BJ (cell line): Measurements from ENCODE around the gene FOXI1. TPM values are rescaled to one million over a fixed set of nuclear protein-coding genes. Genes with fewer than 3 reads are reported as not detected.

Experiments
- CTCF ChIA-PET: fragments of 350-600 bp; formaldehyde crosslinking; extraction: SDS; loops from one replicate; lab custom pipeline; 2021; ENCODE audit warnings: antibody characterized with exemption, inconsistent platforms; lab: Yijun Ruan, JAX
- POLR2A ChIA-PET: fragments of 300-600 bp; sonication (Branson Sonifier 250); formaldehyde crosslinking; extraction: SDS; loops from one replicate; lab custom pipeline; 2021; ENCODE audit warnings: antibody characterized with exemption; lab: Charles Lee
- DNase-seq: peaks from one replicate; pipeline ENCODE4 v3.0.0-alpha.2; 2011; ENCODE audit warnings: low read depth
- H3K27me3 ChIP-seq: 2 replicates; pipeline ENCODE4 v1.6.0; 2011; ENCODE audit warnings: low read length; ENCODE audit not compliant: control insufficient read depth, insufficient read depth
- H3K36me3 ChIP-seq: 2 replicates; pipeline ENCODE4 v1.5.1; 2011; ENCODE audit warnings: low read length; ENCODE audit not compliant: control insufficient read depth, insufficient read depth
- H3K4me3 ChIP-seq: 2 replicates; pipeline ENCODE4 v1.5.1; 2011; ENCODE audit warnings: low read depth, mild to moderate bottlenecking, control low read depth, low read length
- polyA plus RNA-seq: library from polyadenylated mRNA; depleted of rRNA; stranded (reverse); fragments of >200 nt; gene quantifications from 2 replicates; pipeline ENCODE4 v1.2.3, GENCODE V29; 2011
- TF ChIP-seq, protein P1 (sequence below): IDR thresholded peaks from 2 replicates; pipeline ENCODE4 v1.5.1; 2011; ENCODE audit warnings: low read depth, mild to moderate bottlenecking, control low read depth, inconsistent platforms, low read length, moderate library complexity; ENCODE audit not compliant: insufficient read depth

FOXI1 gene
- polyA plus RNA-seq, 1 experiment = not detected

GRCh38 chr5:170078931-170079330 lies 26.8 kb upstream of the FOXI1 start:
- ChIA-PET CTCF (interaction anchor here (1.7 kb wide), 1 partner anchor 8 kb away, joined by 5 read pairs; no protein-coding TSS in a partner anchor), POLR2A (no interaction called here)
- DNase-seq = no peak
- H3K27me3 ChIP-seq = no peaks in the 10 kb centered on the region
- H3K36me3 ChIP-seq = no peaks in the 10 kb centered on the region
- TF ChIP-seq, protein P1, sequence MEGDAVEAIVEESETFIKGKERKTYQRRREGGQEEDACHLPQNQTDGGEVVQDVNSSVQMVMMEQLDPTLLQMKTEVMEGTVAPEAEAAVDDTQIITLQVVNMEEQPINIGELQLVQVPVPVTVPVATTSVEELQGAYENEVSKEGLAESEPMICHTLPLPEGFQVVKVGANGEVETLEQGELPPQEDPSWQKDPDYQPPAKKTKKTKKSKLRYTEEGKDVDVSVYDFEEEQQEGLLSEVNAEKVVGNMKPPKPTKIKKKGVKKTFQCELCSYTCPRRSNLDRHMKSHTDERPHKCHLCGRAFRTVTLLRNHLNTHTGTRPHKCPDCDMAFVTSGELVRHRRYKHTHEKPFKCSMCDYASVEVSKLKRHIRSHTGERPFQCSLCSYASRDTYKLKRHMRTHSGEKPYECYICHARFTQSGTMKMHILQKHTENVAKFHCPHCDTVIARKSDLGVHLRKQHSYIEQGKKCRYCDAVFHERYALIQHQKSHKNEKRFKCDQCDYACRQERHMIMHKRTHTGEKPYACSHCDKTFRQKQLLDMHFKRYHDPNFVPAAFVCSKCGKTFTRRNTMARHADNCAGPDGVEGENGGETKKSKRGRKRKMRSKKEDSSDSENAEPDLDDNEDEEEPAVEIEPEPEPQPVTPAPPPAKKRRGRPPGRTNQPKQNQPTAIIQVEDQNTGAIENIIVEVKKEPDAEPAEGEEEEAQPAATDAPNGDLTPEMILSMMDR = no peak
- H3K4me3 ChIP-seq = no peak overlapping the region

- CTCF ChIA-PET = interaction anchor here (0.6 kb wide), 1 partner anchor 9 kb away, joined by 3 read pairs; no protein-coding TSS in a partner anchor
- Histone ChIP-seq H3K4me3 (no peak overlapping the region), H3K36me3 (no peaks in the 10 kb centered on the region), H3K27me3 (no peaks in the 10 kb centered on the region)
- POLR2A ChIA-PET = no interaction called here
- TF ChIP-seq, protein P1 = no peak
- DNase-seq = no peak
Observed at GRCh38 chr5:170080217-170080616, 25.5 kb upstream of the FOXI1 start.

- ChIA-PET POLR2A (no interaction called here), CTCF (interaction anchor here (1.1 to 1.6 kb wide), 2 partner anchors 10 to 21 kb away, joined by 3 read pairs; no protein-coding TSS in a partner anchor)
- Histone ChIP-seq H3K27me3 (no peaks in the 10 kb centered on the region), H3K36me3 (no peaks in the 10 kb centered on the region), H3K4me3 (no peak overlapping the region)
- DNase-seq = no peak
- TF ChIP-seq, protein P1 = no peak
Observed at GRCh38 chr5:170080786-170081445, 24.8 kb upstream of the FOXI1 start.

GRCh38 chr5:170081616-170082015 lies 24.1 kb upstream of the FOXI1 start:
- Histone ChIP-seq H3K4me3 (no peak overlapping the region), H3K36me3 (no peaks in the 10 kb centered on the region), H3K27me3 (no peaks in the 10 kb centered on the region)
- ChIA-PET POLR2A (no interaction called here), CTCF (interaction anchor here (1.1 to 1.6 kb wide), 2 partner anchors 11 to 21 kb away, joined by 3 read pairs; no protein-coding TSS in a partner anchor)
- no peak for DNase-seq
- TF ChIP-seq, protein P1 = no peak

DNA sequence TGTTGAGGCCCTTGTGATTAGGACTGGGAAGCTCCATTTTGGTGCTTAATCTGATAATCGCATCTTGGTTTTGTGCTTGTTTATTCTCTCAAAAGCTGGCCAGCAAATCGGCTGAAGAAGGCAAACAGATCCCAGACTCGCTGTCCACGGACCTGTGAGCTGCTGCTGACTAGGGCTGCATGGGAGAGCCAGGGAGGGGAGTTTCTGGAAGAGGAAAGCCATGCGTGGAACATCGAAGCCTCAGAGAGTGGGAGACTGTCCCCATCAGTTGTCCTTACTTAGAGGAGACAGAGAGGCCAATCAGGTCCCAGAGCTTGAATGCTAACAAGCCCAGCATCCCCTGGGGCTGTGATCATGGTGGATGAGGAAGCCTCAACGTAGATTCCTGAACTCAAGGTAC lies 23.0 kb upstream of the FOXI1 start:
- no peaks in the 10 kb centered on the region for H3K36me3 ChIP-seq
- CTCF ChIA-PET = interaction anchor here (5.7 kb wide), 1 partner anchor 12 kb away, joined by 35 read pairs; no protein-coding TSS in a partner anchor
- POLR2A ChIA-PET = no interaction called here
- H3K27me3 ChIP-seq = no peaks in the 10 kb centered on the region
- no peak for DNase-seq
- H3K4me3 ChIP-seq = no peak overlapping the region
- TF ChIP-seq, protein P1 = no peak
